ENCODE measurements around the gene APOBEC2.

The APOBEC2 gene

GRCh38 chr6:41078101-41078500 lies 25.1 kb downstream of the APOBEC2 start:
- Histone ChIP-seq H2BK5ac (ENCODE audit: low read depth, low read length, poor library complexity) (no peak overlapping the region), H3K4ac (ENCODE audit: low read depth, low read length) (no peak overlapping the region), H3K79me1 (ENCODE audit: low read length) (peaks cover 5% of the 10 kb centered on the region), H4K12ac (ENCODE audit: low read depth, low read length) (no peak overlapping the region), H2BK12ac (ENCODE audit: low read length) (no peak overlapping the region), H3K36me3 (ENCODE audit: control insufficient read depth in 1 of 2, insufficient read depth in 2 of 2, low read length in 2 of 2) (peaks cover 10 to 16% of the 10 kb centered on the region in 2 experiments), H3K18ac (ENCODE audit: low read length) (no peak overlapping the region), H2BK120ac (ENCODE audit: insufficient read depth, low read length, poor library complexity) (no peak overlapping the region), H3K4me1 (ENCODE audit: control insufficient read depth in 1 of 2, insufficient read depth in 2 of 2, low read length in 2 of 2) (peaks cover 2 to 4% of the 10 kb centered on the region in 2 experiments), H3K23ac (ENCODE audit: low read length) (no peak overlapping the region), H3K27ac (ENCODE audit: low read depth, low read length) (no peak overlapping the region), H3K9me3 (ENCODE audit: insufficient read depth, low read depth, low read length) (no peaks in the 10 kb centered on the region), H3K4me3 (ENCODE audit: low read depth, low read length) (no peak overlapping the region), H3K9ac (ENCODE audit: low read length) (no peak overlapping the region), H2AFZ (ENCODE audit: insufficient read depth, low read length, poor library complexity) (no peak overlapping the region), H3K27me3 (ENCODE audit: insufficient read depth, low read length) (no peaks in the 10 kb centered on the region), H3K4me2 (ENCODE audit: low read length) (no peak overlapping the region), H3K79me2 (ENCODE audit: control insufficient read depth, insufficient read depth, low read length, poor library complexity) (peaks cover 21% of the 10 kb centered on the region), H4K91ac (ENCODE audit: low read depth, low read length) (no peak overlapping the region), H3K14ac (ENCODE audit: low read length) (no peak overlapping the region), H2AK5ac (ENCODE audit: low read length) (no peak overlapping the region), H4K8ac (ENCODE audit: low read depth, low read length) (no peak overlapping the region)
- WGBS (ENCODE audit: extremely low coverage, insufficient coverage, insufficient read length): no CpG with 5 or more reads among the region's 3 CpGs
- no peak for DNase-seq

- H3K14ac ChIP-seq (ENCODE audit: low read length): no peak overlapping the region
- no peak overlapping the region for H3K9ac ChIP-seq (ENCODE audit: low read length)
- H3K4me3 ChIP-seq (ENCODE audit: low read depth, low read length): no peak overlapping the region
- WGBS (ENCODE audit: extremely low coverage, insufficient coverage, insufficient read length): no CpG with 5 or more reads among the region's 1 CpG
- H3K23ac ChIP-seq (ENCODE audit: low read length): no peak overlapping the region
- no peaks in the 10 kb centered on the region for H3K79me1 ChIP-seq (ENCODE audit: low read length)
- H3K9me3 ChIP-seq (ENCODE audit: insufficient read depth, low read depth, low read length): no peaks in the 10 kb centered on the region
- H2AK5ac ChIP-seq (ENCODE audit: low read length): no peak overlapping the region
- H2BK120ac ChIP-seq (ENCODE audit: insufficient read depth, low read length, poor library complexity): no peak overlapping the region
- H3K4ac ChIP-seq (ENCODE audit: low read depth, low read length): peak overlapping the region; percentile 67
- H3K27me3 ChIP-seq (ENCODE audit: insufficient read depth, low read length): no peaks in the 10 kb centered on the region
- H3K79me2 ChIP-seq (ENCODE audit: control insufficient read depth, insufficient read depth, low read length, poor library complexity): peaks cover 13% of the 10 kb centered on the region
- no peak overlapping the region for H2BK5ac ChIP-seq (ENCODE audit: low read depth, low read length, poor library complexity)
- H4K91ac ChIP-seq (ENCODE audit: low read depth, low read length): no peak overlapping the region
- H4K12ac ChIP-seq (ENCODE audit: low read depth, low read length): no peak overlapping the region
- H3K4me2 ChIP-seq (ENCODE audit: low read length): no peak overlapping the region
- no peak for DNase-seq
- H2BK12ac ChIP-seq (ENCODE audit: low read length): no peak overlapping the region
- H2AFZ ChIP-seq (ENCODE audit: insufficient read depth, low read length, poor library complexity): no peak overlapping the region
- H3K27ac ChIP-seq (ENCODE audit: low read depth, low read length): no peak overlapping the region
- H3K36me3 ChIP-seq (ENCODE audit: control insufficient read depth in 1 of 2, insufficient read depth in 2 of 2, low read length in 2 of 2): peaks cover 11 to 18% of the 10 kb centered on the region in 2 experiments
- H3K18ac ChIP-seq (ENCODE audit: low read length): no peak overlapping the region
- no peak overlapping the region for H4K8ac ChIP-seq (ENCODE audit: low read depth, low read length)
- H3K4me1 ChIP-seq (ENCODE audit: control insufficient read depth in 1 of 2, insufficient read depth in 2 of 2, low read length in 2 of 2): peaks cover 2 to 4% of the 10 kb centered on the region in 2 experiments
Observed at GRCh38 chr6:41079080-41079479, 26.1 kb downstream of the APOBEC2 start.

GRCh38 chr6:41080621-41081020 lies 27.6 kb downstream of the APOBEC2 start:
- no peak overlapping the region for H2BK120ac ChIP-seq (ENCODE audit: insufficient read depth, low read length, poor library complexity)
- H2BK12ac ChIP-seq (ENCODE audit: low read length): no peak overlapping the region
- H2AFZ ChIP-seq (ENCODE audit: insufficient read depth, low read length, poor library complexity): no peak overlapping the region
- peaks cover 16 to 22% of the 10 kb centered on the region in 2 experiments for H3K36me3 ChIP-seq (ENCODE audit: control insufficient read depth in 1 of 2, insufficient read depth in 2 of 2, low read length in 2 of 2)
- H3K9me3 ChIP-seq (ENCODE audit: insufficient read depth, low read depth, low read length): no peaks in the 10 kb centered on the region
- H3K79me1 ChIP-seq (ENCODE audit: low read length): no peaks in the 10 kb centered on the region
- WGBS (ENCODE audit: extremely low coverage, insufficient coverage, insufficient read length): no CpG with 5 or more reads among the region's 2 CpGs
- H3K4ac ChIP-seq (ENCODE audit: low read depth, low read length): peak overlapping the region; percentile 72
- H3K14ac ChIP-seq (ENCODE audit: low read length): no peak overlapping the region
- H2AK5ac ChIP-seq (ENCODE audit: low read length): no peak overlapping the region
- peaks cover 8% of the 10 kb centered on the region for H3K79me2 ChIP-seq (ENCODE audit: control insufficient read depth, insufficient read depth, low read length, poor library complexity)
- DNase-seq: no peak
- H3K4me3 ChIP-seq (ENCODE audit: low read depth, low read length): no peak overlapping the region
- H3K9ac ChIP-seq (ENCODE audit: low read length): no peak overlapping the region
- no peak overlapping the region for H4K8ac ChIP-seq (ENCODE audit: low read depth, low read length)
- no peak overlapping the region for H3K27ac ChIP-seq (ENCODE audit: low read depth, low read length)
- H3K4me1 ChIP-seq (ENCODE audit: control insufficient read depth in 1 of 2, insufficient read depth in 2 of 2, low read length in 2 of 2): no peaks in the 10 kb centered on the region
- no peak overlapping the region for H4K91ac ChIP-seq (ENCODE audit: low read depth, low read length)
- no peak overlapping the region for H4K12ac ChIP-seq (ENCODE audit: low read depth, low read length)
- H3K27me3 ChIP-seq (ENCODE audit: insufficient read depth, low read length): no peaks in the 10 kb centered on the region
- no peak overlapping the region for H2BK5ac ChIP-seq (ENCODE audit: low read depth, low read length, poor library complexity)
- H3K23ac ChIP-seq (ENCODE audit: low read length): no peak overlapping the region
- H3K4me2 ChIP-seq (ENCODE audit: low read length): no peak overlapping the region
- peak overlapping the region; percentile 53 for H3K18ac ChIP-seq (ENCODE audit: low read length)

DNA sequence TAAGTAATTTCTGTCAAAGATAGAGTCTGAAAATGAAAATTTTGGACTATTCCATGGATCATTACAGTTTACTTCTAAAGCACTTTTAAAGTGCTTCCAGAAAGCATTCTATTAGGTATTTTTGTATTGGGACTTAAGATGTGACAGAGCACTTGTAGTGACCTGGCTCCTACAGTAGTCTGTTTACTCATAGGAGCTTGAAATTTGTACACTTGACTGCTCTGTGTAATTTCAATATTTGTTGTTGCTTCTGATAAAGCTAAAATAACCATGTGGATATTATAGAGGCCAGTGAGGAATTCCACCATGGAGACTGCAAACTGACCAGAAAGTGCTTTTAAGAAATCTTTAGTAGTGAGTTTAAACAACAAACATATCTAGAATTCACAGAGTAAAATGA lies 30.1 kb downstream of the APOBEC2 start:
- Histone ChIP-seq H2AK5ac (ENCODE audit: low read length) (no peak overlapping the region), H4K91ac (ENCODE audit: low read depth, low read length) (no peak overlapping the region), H3K14ac (ENCODE audit: low read length) (no peak overlapping the region), H3K36me3 (ENCODE audit: control insufficient read depth in 1 of 2, insufficient read depth in 2 of 2, low read length in 2 of 2) (peaks cover 16 to 24% of the 10 kb centered on the region in 2 experiments), H4K8ac (ENCODE audit: low read depth, low read length) (no peak overlapping the region), H3K23ac (ENCODE audit: low read length) (no peak overlapping the region), H3K79me2 (ENCODE audit: control insufficient read depth, insufficient read depth, low read length, poor library complexity) (peaks cover 4% of the 10 kb centered on the region), H3K4me2 (ENCODE audit: low read length) (no peak overlapping the region), H2AFZ (ENCODE audit: insufficient read depth, low read length, poor library complexity) (no peak overlapping the region), H2BK12ac (ENCODE audit: low read length) (no peak overlapping the region), H4K12ac (ENCODE audit: low read depth, low read length) (no peak overlapping the region), H3K4me3 (ENCODE audit: low read depth, low read length) (no peak overlapping the region), H2BK120ac (ENCODE audit: insufficient read depth, low read length, poor library complexity) (no peak overlapping the region), H3K27me3 (ENCODE audit: insufficient read depth, low read length) (no peaks in the 10 kb centered on the region), H3K4me1 (ENCODE audit: control insufficient read depth in 1 of 2, insufficient read depth in 2 of 2, low read length in 2 of 2) (no peaks in the 10 kb centered on the region), H3K27ac (ENCODE audit: low read depth, low read length) (no peak overlapping the region), H3K9me3 (ENCODE audit: insufficient read depth, low read depth, low read length) (no peaks in the 10 kb centered on the region), H3K4ac (ENCODE audit: low read depth, low read length) (no peak overlapping the region), H3K9ac (ENCODE audit: low read length) (no peak overlapping the region), H2BK5ac (ENCODE audit: low read depth, low read length, poor library complexity) (no peak overlapping the region), H3K18ac (ENCODE audit: low read length) (no peak overlapping the region), H3K79me1 (ENCODE audit: low read length) (no peaks in the 10 kb centered on the region)
- DNase-seq: no peak
